GM19023 (cell line): Measurements from ENCODE around the gene RAB40C.
A peak's percentile ranks its signal among the peaks of the same experiment; 100 is the strongest.

Experiments
- ATAC-seq: cut with Tn5 transposase; IDR thresholded peaks from one replicate; pipeline ENCODE4 v1.9.1; 2021; ENCODE audit warnings: mild to moderate bottlenecking, moderate library complexity; ENCODE audit not compliant: unreplicated experiment

Gene RAB40C, protein sequence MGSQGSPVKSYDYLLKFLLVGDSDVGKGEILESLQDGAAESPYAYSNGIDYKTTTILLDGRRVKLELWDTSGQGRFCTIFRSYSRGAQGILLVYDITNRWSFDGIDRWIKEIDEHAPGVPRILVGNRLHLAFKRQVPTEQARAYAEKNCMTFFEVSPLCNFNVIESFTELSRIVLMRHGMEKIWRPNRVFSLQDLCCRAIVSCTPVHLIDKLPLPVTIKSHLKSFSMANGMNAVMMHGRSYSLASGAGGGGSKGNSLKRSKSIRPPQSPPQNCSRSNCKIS

DNA sequence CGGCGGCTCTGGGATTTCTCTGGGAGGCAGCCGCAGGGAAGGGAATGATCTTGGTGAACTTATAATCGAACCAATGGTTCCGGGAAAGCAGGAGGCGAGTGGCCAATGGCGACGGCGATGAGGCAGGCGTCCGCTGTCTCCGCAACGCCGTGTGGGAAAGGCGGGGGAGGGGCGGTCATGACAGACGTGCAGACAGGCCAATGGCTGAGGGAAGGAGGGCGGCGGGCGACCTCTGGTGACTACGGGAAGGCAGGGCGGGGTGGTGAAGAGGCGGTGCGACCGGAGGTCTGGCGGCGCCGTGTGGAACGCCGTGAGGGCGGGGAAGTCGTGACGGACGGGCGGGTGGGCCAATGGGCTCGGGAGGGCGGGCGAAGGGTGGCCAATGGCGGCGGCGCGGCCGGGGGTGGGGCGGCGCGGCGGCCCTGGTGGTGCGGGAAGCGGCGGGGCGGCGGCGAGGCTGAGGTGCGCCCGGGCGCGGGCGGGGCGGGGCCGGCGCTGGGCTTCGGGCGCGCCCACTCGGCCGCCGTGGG lies at the start of gene RAB40C:
Gene RAB40C (plus strand): TSS at position 409 of the 530 bp plus-strand sequence. CDS start 226 bp downstream, outside the sequence.
- peak; percentile 79 for ATAC-seq

DNA sequence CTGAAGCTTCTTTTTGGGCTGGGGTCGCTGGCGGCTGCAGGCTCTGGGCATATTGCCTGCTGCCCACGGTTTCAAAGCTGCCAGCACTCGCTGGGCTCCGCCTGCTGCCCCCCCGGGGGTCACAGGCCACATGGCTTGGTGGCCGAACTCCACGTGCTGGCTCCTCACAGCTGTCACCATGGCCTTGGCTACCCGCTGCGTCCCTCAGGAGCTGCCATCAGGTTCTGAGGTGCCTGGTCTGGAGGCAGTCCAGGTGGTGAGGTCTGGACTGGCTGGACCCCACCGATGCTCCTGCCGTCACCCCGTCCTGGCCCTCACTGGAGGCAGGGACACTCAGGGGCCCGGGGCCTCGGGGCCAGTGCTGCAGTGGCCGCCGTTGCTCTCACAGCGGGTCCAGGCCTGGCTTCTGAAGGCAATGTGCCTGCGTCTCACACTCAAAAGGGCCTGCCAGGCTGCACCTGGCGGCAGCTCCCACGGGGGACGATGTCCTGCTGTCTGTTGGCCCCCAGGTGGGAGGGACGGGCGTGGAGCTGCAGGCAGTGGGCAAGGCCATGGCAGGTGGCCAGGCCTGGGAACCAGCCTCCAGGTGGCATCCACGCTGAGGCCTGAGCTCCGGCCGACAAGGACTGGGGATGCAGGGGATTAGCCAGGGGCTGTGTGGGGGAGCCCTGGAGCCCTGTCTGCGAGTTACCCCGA lies 49.1 kb upstream of the RAB40C start:
- ATAC-seq = no peak

DNA sequence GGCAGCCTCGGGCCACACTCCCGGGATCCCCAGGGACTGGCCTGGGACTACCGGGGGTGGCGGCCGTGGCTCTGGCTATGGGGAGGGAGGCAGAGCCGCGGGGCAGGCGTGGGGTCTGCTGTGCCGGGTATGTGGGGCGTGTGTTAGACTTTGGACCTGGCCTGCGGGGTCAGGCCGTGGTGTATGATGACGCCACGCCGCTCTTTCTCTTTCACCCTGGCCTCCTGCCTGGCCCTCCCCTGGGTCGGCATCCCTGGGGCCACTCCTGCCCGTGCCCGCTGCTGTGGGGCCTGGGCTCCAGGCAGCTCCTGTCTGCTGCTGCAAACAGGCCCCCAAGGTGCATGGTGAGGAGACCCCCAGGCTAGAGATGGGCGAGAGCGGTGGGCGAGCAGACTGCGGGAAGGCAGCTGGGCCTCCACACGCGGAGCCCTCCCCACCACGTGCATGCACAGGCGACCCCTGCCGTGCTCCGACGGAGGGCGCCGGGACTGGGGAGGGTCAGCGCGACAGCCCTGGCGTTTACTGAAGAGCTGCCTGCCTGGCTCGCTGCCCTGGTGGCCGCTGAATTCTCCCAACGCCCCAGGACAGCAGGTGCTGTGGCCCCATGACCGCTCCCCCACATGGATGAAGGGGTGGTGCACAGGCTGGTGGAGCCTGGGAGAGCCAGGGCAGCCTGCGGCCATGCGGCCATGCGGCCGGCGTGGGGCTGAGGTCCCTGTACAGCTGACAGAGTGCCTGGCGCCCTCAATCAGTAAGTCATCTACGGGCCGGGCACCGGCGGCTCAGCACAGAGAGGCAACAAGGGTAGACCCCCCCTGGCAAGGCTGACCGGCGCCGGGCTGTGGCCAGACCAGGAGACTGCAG lies 46.3 kb upstream of the RAB40C start:
- no peak for ATAC-seq

DNA sequence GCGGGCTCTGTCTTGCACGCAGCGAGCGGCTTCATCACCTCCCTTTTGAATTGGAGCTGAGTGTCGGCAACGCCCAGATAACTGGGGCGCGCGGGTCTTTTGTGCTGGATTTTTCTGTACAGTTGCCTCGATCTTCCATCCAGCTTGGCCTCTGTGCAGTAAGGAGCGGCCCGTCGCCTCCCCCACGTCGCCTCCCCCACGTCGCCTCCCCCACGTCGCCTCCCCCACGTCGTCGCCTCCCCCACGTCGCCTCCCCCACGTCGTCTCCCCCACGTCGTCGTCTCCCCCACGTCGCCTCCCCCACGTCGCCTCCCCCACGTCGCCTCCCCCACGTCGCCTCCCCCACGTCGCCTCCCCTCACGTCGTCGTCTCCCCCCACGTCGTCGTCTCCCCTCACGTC lies 45.3 kb upstream of the RAB40C start:
- ATAC-seq = no peak

DNA sequence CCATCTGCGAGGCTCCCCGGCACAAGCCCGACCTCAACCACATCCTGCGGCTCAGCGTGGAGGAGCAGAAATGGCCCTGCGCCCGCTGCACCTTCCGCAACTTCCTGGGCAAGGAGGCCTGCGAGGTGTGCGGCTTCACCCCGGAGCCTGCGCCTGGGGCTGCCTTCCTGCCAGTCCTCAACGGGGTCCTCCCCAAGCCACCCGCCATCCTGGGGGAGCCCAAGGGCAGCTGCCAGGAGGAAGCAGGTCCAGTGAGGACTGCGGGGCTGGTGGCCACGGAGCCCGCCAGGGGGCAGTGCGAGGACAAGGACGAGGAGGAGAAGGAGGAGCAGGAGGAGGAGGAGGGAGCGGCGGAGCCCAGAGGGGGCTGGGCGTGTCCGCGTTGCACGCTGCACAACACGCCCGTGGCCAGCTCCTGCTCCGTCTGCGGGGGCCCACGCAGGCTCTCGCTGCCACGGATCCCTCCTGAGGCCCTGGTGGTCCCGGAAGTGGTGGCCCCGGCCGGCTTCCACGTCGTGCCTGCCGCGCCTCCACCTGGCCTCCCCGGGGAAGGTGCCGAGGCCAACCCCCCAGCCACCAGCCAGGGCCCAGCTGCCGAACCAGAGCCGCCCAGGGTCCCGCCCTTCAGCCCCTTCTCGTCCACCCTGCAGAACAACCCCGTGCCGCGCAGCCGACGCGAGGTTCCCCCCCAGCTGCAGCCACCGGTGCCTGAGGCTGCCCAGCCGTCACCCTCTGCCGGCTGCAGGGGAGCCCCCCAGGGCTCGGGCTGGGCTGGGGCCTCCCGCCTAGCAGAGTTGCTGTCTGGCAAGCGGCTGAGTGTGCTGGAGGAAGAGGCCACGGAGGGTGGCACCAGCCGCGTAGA lies 42.7 kb upstream of the RAB40C start:
- no peak for ATAC-seq

DNA sequence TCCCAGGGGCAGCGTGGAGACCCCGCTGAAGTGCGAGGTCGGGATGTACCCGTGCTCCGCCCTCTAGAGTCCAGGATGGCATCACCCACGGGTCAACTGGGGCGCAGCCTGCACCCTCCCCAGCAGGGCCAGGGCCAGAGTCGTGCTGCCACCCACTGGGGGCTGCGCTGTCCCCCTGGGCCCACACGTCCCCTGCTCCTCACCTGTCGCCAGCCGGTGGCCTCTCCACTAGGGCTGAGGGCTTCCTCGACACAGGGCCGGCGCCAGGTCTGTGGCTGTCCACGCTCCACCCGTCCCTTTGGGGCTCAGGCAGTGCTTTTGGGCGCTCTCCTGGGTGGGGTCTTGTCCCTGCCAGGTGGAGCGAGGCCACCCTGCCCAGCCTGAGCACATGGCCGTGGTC lies 41.3 kb upstream of the RAB40C start:
- ATAC-seq = no peak

DNA sequence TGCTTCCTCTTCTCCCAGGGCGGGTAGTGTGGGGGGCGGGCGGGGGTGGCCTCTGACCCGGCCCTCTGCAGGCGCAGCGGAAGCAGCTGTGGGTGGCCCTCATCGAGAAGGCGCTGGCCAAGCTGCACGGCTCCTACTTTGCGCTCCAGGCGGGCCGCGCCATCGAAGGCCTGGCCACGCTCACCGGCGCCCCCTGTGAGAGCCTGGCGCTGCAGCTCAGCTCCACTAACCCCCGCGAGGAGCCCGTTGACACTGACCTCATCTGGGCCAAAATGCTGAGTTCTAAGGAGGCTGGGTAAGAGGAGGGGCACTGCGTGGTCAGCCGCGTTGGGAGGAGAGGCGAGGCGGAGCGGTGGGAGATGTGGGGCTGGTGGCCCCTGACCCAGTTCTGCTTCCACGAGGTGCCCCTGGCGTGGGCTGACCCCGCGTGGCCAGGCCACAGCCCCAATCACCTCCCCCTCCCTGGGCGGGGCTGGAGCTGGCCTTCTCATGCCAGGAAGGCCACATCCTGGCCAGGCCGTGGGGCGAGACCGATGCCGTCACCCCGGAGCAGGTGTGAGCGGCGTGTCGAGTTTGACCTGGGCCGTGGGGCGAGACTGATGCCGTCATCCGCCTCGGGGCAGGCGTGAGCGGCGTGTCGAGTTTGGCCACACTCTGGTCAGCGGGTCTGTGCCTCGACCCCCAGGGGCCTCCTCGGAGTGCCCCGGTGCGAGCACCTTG lies 40.2 kb upstream of the RAB40C start:
- no peak for ATAC-seq

DNA sequence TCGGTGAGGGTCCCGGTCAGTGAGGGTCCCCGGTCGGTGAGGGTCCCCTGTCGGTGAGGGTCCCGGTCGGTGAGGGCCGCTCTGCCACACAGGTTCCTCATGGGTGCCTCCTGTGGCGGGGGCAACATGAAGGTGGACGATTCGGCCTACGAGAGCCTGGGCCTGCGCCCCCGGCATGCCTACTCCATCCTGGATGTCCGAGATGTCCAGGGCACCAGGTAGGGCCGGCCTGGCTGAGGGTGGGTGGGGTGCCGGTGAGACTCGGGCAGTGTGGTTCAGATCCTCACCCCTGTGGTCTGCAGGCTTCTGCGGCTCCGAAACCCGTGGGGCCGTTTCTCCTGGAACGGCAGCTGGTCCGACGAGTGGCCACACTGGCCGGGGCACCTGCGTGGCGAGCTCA lies 38.7 kb upstream of the RAB40C start:
- ATAC-seq = no peak

DNA sequence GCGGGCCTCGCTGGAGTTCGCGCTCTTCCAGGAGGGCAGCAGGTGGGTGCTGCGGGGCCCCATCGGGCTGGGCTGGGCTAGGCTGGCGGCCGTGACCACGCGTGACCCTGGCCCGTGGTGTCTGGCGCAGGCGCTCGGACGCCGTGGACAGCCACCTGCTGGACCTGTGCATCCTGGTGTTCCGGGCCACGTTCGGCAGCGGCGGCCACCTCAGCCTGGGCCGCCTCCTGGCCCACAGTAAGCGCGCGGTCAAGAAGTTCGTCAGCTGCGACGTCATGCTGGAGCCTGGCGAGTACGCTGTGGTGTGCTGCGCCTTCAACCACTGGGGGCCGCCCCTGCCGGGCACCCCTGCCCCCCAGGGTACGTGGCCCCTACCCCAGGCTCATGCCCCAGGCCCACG lies 37.7 kb upstream of the RAB40C start:
- no peak for ATAC-seq

DNA sequence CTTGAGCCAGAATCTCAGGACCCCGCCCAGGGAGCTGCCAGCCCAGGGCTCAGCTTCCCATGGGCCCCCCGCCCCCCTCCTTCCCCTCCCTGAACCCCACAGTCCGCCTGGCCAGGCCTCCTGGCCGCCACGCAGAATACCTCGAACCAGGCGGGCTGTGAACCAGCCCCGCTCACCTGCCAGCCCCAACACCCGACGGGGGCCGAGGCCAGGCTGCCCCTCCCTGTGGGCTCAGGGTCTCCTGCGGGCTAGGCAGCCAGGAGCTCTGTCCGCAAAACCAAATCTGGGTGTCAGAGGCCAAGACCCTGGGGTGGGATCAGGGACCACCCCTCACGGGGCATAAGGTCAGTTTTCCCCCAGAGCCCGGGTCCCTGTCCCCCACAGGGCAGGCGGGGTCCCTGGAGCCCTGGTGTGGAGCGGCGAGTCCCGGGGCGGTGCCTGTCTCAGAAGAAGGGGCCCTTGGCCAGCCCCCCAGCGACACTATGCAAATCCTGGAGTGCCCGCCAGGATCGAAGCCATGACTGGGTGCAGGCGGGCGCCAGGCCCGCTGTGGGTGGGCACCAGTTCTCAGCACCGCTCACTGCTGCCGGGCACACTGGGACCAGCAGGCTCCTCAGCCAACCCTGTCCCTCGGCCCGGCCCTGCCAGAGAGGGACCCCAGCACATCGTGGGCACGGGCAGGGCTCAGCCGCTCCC lies 36.1 kb upstream of the RAB40C start:
- ATAC-seq = no peak

DNA sequence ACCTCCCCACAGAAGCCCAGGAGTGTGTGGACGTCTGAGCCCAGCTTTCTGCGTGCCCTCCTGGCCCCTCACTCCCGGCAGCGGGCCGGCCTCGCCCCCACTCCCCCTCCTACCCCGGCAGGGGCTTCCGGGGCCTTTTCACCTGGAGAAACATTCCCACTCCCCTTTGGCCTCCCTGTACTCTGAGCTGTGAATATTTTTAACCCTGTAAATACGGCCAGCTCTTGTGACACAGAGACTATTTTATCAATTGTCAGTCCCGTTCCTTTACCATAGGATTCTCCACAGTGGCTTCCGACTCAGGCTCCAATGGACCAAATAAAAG lies 35.6 kb upstream of the RAB40C start:
- no peak for ATAC-seq

DNA sequence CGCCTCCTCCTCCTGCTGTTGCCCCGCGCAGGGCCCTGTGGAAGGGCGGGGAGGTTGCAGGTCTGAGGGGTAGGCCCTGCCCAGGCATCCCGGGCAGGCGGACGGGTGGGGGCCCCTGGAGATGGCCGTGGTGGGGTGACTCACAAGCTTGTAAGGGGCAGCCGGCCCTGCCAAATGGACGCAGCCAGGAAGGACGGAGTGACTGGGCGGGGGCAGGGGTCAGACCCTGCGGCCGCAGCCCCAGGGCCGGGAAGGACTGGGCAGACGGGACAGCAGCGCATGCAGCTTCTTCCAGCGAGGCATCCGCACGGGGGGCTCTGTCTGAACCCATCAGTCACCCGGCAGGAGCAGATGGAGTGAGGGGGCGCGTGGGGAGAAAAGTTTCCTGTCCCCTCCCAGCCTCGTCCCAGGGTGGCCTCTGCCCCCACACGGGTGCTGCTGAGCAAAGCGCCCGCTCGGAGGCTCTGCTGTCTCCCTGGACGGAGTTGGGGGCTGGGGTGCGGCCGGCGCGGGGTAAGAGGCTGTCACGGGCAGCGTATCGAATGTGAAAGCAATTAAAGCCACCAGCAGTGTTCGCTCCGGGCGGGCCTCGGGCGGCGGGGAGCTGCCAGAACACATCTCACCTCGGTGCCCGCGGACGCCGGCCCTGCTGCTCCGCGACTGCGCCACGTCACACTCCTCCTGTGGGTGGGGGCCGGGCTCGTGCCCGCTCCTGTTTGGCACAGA lies 35.1 kb upstream of the RAB40C start:
- ATAC-seq = no peak

DNA sequence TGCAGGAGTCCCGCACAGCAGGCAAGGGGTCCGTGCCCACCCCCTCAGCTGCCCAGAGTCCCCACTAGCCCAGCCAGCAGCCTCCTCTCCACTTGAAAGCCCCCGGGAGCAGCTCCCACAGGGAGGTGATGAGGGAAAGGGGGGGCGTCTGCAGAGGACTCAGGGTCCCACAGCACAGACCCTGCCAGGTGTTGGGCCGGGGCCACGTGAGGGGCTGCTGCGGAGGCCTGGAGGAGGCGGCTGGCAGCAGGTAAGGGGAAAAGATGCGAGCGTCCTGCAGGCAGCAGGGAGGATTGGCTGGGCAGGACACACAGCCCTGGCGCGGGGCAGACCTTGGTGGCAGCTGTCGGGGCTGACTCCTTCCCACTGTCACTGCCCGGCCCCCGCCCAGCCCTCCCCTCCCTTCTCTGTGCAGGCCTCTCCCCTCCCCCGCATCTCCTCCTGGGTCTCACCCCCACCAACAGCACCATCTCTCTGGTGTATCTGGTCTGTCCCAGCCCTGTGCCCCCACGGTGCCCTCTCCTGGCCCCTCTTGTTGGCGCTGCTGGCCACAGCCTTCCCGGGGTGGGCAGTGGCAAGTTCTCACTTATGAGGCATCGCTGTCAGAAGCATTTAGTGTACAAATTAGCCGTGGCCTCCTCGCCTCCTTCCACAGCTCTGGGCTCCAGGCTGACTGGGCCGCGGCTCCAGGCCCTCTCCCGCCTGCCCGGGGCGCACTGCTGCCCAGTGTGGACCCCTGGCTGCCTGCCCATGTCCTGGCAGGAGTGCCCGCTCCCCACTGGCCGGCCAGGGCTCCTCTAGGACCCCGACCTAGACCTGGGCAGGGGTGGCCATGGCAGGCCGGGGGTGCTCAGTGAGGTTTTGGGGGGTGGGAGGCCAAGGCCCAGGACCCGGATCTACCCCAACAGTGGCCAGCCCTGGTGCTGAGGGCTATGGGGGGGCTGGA lies 34.1 kb upstream of the RAB40C start:
- no peak for ATAC-seq

DNA sequence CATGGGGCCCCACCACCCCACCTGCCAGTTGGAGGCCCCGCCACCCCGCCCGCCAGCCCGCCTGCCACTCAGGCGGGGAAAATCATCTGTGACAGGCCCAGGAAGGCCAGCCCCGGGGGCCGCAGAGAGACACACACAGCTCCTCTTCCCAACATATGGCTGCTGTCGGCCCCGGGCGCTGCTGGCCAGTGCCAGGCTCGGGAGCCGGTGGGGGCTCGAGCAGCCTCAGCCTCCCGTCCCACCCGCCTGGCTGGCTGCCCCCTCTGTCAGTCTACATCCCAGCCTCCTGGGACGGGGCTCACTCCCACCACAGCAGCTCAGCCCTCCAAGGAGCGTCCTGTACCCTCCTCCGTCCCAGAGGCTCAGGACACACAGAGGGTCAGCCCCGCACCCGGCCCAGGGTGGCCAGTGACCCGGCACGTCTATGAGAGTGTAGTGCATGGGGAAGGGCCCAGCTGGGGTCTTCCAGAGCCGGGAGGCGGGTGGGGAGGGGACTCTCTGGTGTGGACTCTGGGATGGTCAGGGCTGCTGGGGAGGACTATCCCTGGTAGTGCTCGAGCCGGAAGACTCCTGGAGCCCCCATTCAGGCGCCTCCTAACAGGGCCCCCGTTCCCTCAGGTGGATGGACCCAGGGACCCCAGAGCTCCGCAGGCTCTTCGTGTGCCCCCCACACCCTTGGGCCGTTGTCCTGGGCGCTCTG lies 33.2 kb upstream of the RAB40C start:
- ATAC-seq = no peak

DNA sequence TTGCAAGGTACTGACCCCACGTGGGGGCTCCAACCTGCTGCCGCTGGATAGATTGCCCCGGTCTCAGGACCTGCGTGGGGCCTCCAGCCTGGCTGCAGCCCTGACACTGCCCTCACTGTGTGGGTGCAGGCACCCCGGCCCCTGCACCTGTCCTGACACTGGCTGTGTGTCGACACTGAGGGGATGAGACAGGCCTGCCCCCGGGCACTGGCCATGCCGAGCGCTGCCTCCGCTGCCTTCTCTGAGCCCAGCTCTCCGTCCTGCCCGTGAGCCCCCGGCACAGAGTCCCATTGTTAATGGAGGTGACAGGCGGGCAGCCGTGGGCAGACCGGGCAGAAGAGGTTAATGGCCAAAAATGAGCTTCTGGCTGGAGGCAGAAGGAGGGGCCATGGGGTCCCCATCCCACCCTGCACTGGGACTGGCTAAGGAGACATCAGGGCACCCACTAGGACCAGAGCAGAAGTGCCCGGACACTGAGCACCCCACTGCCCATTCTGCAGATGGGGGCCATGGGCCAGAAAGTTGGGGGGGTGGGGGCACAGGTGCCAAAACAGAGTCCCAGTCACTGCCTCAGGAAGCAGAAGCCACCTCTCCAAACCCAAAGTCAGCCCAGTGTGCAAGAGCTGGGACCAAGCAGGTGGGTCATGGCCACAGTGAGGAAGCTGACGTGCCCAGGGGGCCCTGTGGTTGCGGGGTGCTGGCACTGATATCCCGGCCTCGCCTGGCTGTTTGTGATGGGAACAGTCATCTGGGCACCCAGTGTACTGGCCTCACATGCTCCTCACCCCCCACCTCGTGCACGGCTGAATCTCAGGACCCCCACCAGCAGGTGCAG lies 32.2 kb upstream of the RAB40C start:
- ATAC-seq = no peak
